K562 (cell line): ENCODE measurements around the gene KAT14.

Experiments used
- ESRRA ChIP-seq: fragments of 450-650 bp; IDR thresholded peaks from 2 replicates; pipeline ENCODE4 v1.6.1; 2014; ENCODE audit warnings: low read depth, mild to moderate bottlenecking, moderate library complexity, borderline replicate concordance
- EZH2 ChIP-seq: IDR thresholded peaks from 2 replicates; pipeline ENCODE4 v1.6.1; 2012; ENCODE audit warnings: low read depth, mild to moderate bottlenecking, inconsistent platforms, low read length, borderline replicate concordance
- POLR2AphosphoS5 ChIP-seq: IDR thresholded peaks from 2 replicates; pipeline ENCODE4 v1.6.1; 2011; ENCODE audit warnings: mild to moderate bottlenecking, low read depth, low read length, moderate library complexity; ENCODE audit not compliant: control insufficient read depth, insufficient read depth
- SAP30 ChIP-seq: fragments of 200-600 bp; sonication (generic); IDR thresholded peaks from 2 replicates; pipeline ENCODE4 v1.6.1; 2012; ENCODE audit warnings: borderline replicate concordance, low read depth, mild to moderate bottlenecking, moderate library complexity, low read length, control low read depth, inconsistent platforms; ENCODE audit not compliant: insufficient read depth, poor library complexity, severe bottlenecking
- SIN3A ChIP-seq, 2 experiments: fragments of 150-350 bp in 1 of 2; IDR thresholded peaks; 2 replicates each; pipeline ENCODE4 v1.6.1; 2011 to 2016; ENCODE audit warnings: borderline replicate concordance in 2 of 2, low read depth in 2 of 2, low read length in 2 of 2, mild to moderate bottlenecking in 2 of 2, moderate library complexity in 2 of 2; ENCODE audit not compliant: control insufficient read depth in 1 of 2
- TCF3 ChIP-seq: sonication (generic); formaldehyde crosslinking; IDR thresholded peaks from 2 replicates; pipeline ENCODE4 v1.4.0; 2020; ENCODE audit warnings: mild to moderate bottlenecking, missing genetic modification reagents
- TF ChIP-seq, protein P1 (sequence below), 3 experiments: IDR thresholded peaks in 2 of 3; conservative IDR thresholded peaks in 1 of 3; 2 replicates each; pipeline ENCODE4 v1.5.1; 2011 to 2012; ENCODE audit warnings: low read length in 3 of 3, mild to moderate bottlenecking in 3 of 3, control low read depth in 2 of 3, improper control_type of control experiment in 1 of 3, inconsistent platforms in 1 of 3, low read depth in 1 of 3, mixed read lengths in 1 of 3, moderate library complexity in 1 of 3; ENCODE audit not compliant: insufficient read depth in 2 of 3

DNA sequence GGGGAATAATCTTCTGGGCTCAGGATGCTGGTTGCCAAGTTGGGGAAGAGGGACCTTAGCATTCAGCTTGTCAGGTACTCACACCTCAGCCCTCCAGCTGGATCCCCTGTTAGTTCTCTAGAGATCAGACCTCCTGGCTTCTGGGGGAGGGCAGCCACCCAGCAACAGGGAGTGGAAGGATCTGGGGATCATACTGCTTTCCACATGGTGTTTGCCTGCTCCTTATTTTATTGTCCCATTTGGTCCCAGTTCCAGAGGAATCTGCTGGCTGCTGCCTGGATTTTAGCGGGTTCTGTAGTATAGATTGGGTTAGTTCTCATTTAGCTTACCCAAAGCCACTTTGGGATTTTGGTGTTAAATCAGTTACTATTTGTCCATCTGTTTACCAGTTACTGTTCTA lies 29.3 kb downstream of the KAT14 start:
- TF ChIP-seq SIN3A (IDR thresholded peaks at IDR 0.05; ENCODE audit: borderline replicate concordance in 2 of 2, control insufficient read depth in 1 of 2, low read depth in 2 of 2, low read length in 2 of 2) (no peak), POLR2AphosphoS5 (no peak), SAP30 (no peak), EZH2 (no peak), ESRRA (no peak), TCF3 (CRISPR knock-in tag) (no peak)
- TF ChIP-seq, protein P1, sequence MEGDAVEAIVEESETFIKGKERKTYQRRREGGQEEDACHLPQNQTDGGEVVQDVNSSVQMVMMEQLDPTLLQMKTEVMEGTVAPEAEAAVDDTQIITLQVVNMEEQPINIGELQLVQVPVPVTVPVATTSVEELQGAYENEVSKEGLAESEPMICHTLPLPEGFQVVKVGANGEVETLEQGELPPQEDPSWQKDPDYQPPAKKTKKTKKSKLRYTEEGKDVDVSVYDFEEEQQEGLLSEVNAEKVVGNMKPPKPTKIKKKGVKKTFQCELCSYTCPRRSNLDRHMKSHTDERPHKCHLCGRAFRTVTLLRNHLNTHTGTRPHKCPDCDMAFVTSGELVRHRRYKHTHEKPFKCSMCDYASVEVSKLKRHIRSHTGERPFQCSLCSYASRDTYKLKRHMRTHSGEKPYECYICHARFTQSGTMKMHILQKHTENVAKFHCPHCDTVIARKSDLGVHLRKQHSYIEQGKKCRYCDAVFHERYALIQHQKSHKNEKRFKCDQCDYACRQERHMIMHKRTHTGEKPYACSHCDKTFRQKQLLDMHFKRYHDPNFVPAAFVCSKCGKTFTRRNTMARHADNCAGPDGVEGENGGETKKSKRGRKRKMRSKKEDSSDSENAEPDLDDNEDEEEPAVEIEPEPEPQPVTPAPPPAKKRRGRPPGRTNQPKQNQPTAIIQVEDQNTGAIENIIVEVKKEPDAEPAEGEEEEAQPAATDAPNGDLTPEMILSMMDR (IDR thresholded peaks at IDR 0.05 in 2 of 3, conservative IDR thresholded peaks at IDR 0.05 in 1 of 3; ENCODE audit: insufficient read depth in 2 of 3, low read depth in 1 of 3, low read length in 3 of 3) = no peak
